Right lobe of liver (tissue), 4 donors: ENCODE data around the gene CD8A.
"Not testable (repeated sequence)": the region's sequence is repeated elsewhere in the genome, so short reads cannot be mapped to it uniquely, and the experiment has no call there.

ENCODE experiments used
- POLR2A ChIP-seq: fragments of 450-650 bp; IDR thresholded peaks from one replicate; pipeline ENCODE4 v1.6.1; 2017; ENCODE audit warnings: antibody characterized with exemption, mild to moderate bottlenecking
- TF ChIP-seq, protein P1 (sequence below), 4 donors: fragments of 200-600 bp in 3 of 4; fragments of 450-650 bp in 1 of 4; IDR thresholded peaks; one replicate each; pipeline versions ENCODE4 v1.5.1 to v1.8.0; 2016 to 2022; ENCODE audit warnings: antibody characterized with exemption in 4 of 4, mild to moderate bottlenecking in 2 of 4
- donor health status: DM: no; HTN: no; CAD: no.
- donor health status: DM: no; HTN: no; CAD: no.
- donor health status: DM: no; HTN: yes; CAD: no.

DNA sequence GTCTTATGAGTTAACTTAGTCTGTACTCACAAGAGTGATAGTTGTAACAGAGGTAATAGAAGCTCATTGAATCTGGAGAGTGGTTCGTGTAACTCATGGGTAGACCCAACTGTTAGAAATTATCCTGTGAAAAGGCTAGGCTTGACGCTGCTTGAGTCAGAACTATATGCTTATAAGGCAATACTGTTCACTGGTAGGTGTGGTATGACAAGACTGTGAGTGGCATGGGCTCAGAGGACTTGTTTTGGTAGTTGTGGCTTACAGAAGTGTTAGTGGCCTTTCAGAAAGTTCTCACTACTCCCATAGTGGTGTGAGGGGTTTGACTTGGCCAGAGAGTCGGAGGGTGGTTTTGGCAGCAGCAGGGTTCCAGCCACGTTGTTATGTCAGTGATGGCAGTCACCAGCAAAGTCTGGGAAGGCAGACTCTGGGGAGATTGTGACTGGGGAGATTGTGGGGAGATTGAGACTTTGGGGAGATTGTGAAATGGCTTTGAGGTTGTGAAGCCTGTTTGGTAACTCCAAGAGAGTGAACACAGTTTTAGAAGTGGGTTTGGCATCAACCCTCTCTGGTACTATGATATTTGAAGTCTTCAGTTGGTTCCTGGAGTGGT, 48.7 kb downstream of the CD8A start:
- TF ChIP-seq, protein P1, sequence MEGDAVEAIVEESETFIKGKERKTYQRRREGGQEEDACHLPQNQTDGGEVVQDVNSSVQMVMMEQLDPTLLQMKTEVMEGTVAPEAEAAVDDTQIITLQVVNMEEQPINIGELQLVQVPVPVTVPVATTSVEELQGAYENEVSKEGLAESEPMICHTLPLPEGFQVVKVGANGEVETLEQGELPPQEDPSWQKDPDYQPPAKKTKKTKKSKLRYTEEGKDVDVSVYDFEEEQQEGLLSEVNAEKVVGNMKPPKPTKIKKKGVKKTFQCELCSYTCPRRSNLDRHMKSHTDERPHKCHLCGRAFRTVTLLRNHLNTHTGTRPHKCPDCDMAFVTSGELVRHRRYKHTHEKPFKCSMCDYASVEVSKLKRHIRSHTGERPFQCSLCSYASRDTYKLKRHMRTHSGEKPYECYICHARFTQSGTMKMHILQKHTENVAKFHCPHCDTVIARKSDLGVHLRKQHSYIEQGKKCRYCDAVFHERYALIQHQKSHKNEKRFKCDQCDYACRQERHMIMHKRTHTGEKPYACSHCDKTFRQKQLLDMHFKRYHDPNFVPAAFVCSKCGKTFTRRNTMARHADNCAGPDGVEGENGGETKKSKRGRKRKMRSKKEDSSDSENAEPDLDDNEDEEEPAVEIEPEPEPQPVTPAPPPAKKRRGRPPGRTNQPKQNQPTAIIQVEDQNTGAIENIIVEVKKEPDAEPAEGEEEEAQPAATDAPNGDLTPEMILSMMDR (IDR thresholded peaks at IDR 0.05) = not testable (repeated sequence)
- TF ChIP-seq POLR2A = not testable (repeated sequence)
